SK-N-SH treated with all-trans-retinoic acid at 6 μM for 48 hours (cell line): Measurements from ENCODE around the gene CYB561.

Source experiments
- ATAC-seq: fragments of 200-7000 bp; cut with Tn5 transposase; 3 replicates; pipeline ENCODE4 v1.9.1; 2020; ENCODE audit warnings: mild to moderate bottlenecking, moderate library complexity
- ARNTL ChIP-seq: fragments of 450-650 bp; formaldehyde crosslinking; IDR thresholded peaks from 2 replicates; pipeline ENCODE4 v1.5.0; 2020; ENCODE audit warnings: low read depth, mild to moderate bottlenecking, moderate library complexity, borderline replicate concordance
- BACH2 ChIP-seq: fragments of 250-450 bp; sonication (Bioruptor Pico); IDR thresholded peaks from 2 replicates; pipeline ENCODE4 v1.9.0; 2021; ENCODE audit warnings: mild to moderate bottlenecking, borderline replicate concordance
- CSDC2 ChIP-seq: fragments of 250-450 bp; sonication (Bioruptor Pico); IDR thresholded peaks from 2 replicates; pipeline ENCODE4 v1.5.0; 2020; ENCODE audit warnings: mild to moderate bottlenecking, moderate library complexity
- ESRRG ChIP-seq: fragments of 250-450 bp; sonication (Bioruptor Pico); IDR thresholded peaks from 2 replicates; pipeline ENCODE4 v1.6.1; 2021; ENCODE audit warnings: mild to moderate bottlenecking
- ISL1 ChIP-seq: fragments of 250-450 bp; sonication (Bioruptor Pico); IDR thresholded peaks from 2 replicates; pipeline ENCODE4 v2.1.2; 2022; ENCODE audit warnings: mild to moderate bottlenecking, moderate library complexity
- OSR1 ChIP-seq: fragments of 250-450 bp; sonication (Bioruptor Pico); IDR thresholded peaks from 2 replicates; pipeline ENCODE4 v1.8.0; 2022; ENCODE audit warnings: moderate library complexity, mild to moderate bottlenecking, inconsistent platforms
- PATZ1 ChIP-seq: fragments of 250-450 bp; sonication (Bioruptor Pico); IDR thresholded peaks from 2 replicates; pipeline ENCODE4 v1.8.0; 2020; ENCODE audit warnings: mild to moderate bottlenecking, moderate library complexity, borderline replicate concordance
- PPARA ChIP-seq: fragments of 250-450 bp; sonication (Bioruptor Pico); IDR thresholded peaks from 2 replicates; pipeline ENCODE4 v1.5.0; 2020; ENCODE audit warnings: mild to moderate bottlenecking, borderline replicate concordance
- RARB ChIP-seq: fragments of 250-450 bp; sonication (Bioruptor Pico); IDR thresholded peaks from 2 replicates; pipeline ENCODE4 v1.8.0; 2021; ENCODE audit warnings: mild to moderate bottlenecking, moderate library complexity
- TCF4 ChIP-seq: fragments of 250-450 bp; sonication (Bioruptor Pico); IDR thresholded peaks from 2 replicates; pipeline ENCODE4 v1.8.0; 2021; ENCODE audit warnings: mild to moderate bottlenecking, moderate library complexity, borderline replicate concordance
- TOX ChIP-seq: fragments of 250-450 bp; sonication (Bioruptor Pico); IDR thresholded peaks from 2 replicates; pipeline ENCODE4 v1.8.0; 2021; ENCODE audit warnings: mild to moderate bottlenecking, moderate library complexity, borderline replicate concordance
- ZC3H10 ChIP-seq: fragments of 250-450 bp; sonication (Bioruptor Pico); IDR thresholded peaks from 2 replicates; pipeline ENCODE4 v1.5.1; 2021; ENCODE audit warnings: mild to moderate bottlenecking, moderate library complexity
- ZFP3 ChIP-seq: fragments of 250-450 bp; sonication (Bioruptor Pico); IDR thresholded peaks from 2 replicates; pipeline ENCODE4 v1.5.0; 2020; ENCODE audit warnings: mild to moderate bottlenecking, moderate library complexity
- ZFP30 ChIP-seq: fragments of 450-650 bp; formaldehyde crosslinking; IDR thresholded peaks from 2 replicates; pipeline ENCODE4 v1.5.0; 2022; ENCODE audit warnings: mild to moderate bottlenecking, moderate library complexity
- ZNF565 ChIP-seq: fragments of 450-650 bp; formaldehyde crosslinking; conservative IDR thresholded peaks from 2 replicates; pipeline ENCODE4 v1.5.0; 2020; ENCODE audit warnings: low read depth, mild to moderate bottlenecking, moderate library complexity
- ZNF8 ChIP-seq: fragments of 450-650 bp; formaldehyde crosslinking; IDR thresholded peaks from 2 replicates; pipeline ENCODE4 v1.5.0; 2020; ENCODE audit warnings: mild to moderate bottlenecking, moderate library complexity
- TF ChIP-seq, protein P1 (sequence below): fragments of 250-450 bp; sonication (Bioruptor Pico); IDR thresholded peaks from 2 replicates; pipeline ENCODE4 v1.5.0; 2020; ENCODE audit warnings: mild to moderate bottlenecking, moderate library complexity
- TF ChIP-seq, protein P2 (sequence below): fragments of 250-450 bp; sonication (Bioruptor Pico); IDR thresholded peaks from 2 replicates; pipeline ENCODE4 v1.5.1; 2020; ENCODE audit warnings: low read depth, mild to moderate bottlenecking, moderate library complexity
- TF ChIP-seq, protein P3 (sequence below): fragments of 250-450 bp; sonication (Bioruptor Pico); IDR thresholded peaks from 2 replicates; pipeline ENCODE4 v1.5.1; 2021; ENCODE audit warnings: mild to moderate bottlenecking, moderate library complexity
- TF ChIP-seq, protein P4 (sequence below): fragments of 250-450 bp; sonication (Bioruptor Pico); IDR thresholded peaks from 2 replicates; pipeline ENCODE4 v1.8.0; 2021; ENCODE audit warnings: low read depth, mild to moderate bottlenecking, moderate library complexity, borderline replicate concordance

Gene CYB561

DNA sequence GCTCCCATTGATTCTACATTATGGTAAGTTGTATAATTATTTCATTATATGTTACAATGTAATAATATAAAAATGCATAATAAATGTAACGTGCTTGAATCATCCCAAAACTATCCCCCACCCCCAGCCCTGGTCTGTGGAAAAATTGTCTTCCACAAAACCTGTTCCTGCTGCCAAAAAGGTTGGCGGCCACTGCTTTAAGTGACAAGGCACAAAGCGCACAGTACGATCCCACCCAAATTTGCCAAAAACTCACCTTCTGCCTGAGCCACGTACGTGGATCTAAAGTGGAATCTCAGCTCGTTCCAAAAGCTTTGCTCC is 14.5 kb downstream of the CYB561 start:
- no peak for ATAC-seq

GRCh38 chr17:63430223-63430622 is 15.9 kb downstream of the CYB561 start:
- TF ChIP-seq ZFP3 (CRISPR knock-in tag) (no peak), TOX (CRISPR knock-in tag) (no peak), OSR1 (CRISPR knock-in tag) (no peak), CSDC2 (no peak), BACH2 (no peak), ARNTL (no peak), ZC3H10 (CRISPR knock-in tag) (no peak)
- TF ChIP-seq, protein P1, sequence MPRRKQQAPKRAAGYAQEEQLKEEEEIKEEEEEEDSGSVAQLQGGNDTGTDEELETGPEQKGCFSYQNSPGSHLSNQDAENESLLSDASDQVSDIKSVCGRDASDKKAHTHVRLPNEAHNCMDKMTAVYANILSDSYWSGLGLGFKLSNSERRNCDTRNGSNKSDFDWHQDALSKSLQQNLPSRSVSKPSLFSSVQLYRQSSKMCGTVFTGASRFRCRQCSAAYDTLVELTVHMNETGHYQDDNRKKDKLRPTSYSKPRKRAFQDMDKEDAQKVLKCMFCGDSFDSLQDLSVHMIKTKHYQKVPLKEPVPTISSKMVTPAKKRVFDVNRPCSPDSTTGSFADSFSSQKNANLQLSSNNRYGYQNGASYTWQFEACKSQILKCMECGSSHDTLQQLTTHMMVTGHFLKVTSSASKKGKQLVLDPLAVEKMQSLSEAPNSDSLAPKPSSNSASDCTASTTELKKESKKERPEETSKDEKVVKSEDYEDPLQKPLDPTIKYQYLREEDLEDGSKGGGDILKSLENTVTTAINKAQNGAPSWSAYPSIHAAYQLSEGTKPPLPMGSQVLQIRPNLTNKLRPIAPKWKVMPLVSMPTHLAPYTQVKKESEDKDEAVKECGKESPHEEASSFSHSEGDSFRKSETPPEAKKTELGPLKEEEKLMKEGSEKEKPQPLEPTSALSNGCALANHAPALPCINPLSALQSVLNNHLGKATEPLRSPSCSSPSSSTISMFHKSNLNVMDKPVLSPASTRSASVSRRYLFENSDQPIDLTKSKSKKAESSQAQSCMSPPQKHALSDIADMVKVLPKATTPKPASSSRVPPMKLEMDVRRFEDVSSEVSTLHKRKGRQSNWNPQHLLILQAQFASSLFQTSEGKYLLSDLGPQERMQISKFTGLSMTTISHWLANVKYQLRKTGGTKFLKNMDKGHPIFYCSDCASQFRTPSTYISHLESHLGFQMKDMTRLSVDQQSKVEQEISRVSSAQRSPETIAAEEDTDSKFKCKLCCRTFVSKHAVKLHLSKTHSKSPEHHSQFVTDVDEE (CRISPR knock-in tag) = no peak
- TF ChIP-seq, protein P2, sequence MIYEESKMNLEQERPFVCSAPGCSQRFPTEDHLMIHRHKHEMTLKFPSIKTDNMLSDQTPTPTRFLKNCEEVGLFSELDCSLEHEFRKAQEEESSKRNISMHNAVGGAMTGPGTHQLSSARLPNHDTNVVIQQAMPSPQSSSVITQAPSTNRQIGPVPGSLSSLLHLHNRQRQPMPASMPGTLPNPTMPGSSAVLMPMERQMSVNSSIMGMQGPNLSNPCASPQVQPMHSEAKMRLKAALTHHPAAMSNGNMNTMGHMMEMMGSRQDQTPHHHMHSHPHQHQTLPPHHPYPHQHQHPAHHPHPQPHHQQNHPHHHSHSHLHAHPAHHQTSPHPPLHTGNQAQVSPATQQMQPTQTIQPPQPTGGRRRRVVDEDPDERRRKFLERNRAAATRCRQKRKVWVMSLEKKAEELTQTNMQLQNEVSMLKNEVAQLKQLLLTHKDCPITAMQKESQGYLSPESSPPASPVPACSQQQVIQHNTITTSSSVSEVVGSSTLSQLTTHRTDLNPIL (CRISPR knock-in tag) = no peak
- TF ChIP-seq, protein P3, sequence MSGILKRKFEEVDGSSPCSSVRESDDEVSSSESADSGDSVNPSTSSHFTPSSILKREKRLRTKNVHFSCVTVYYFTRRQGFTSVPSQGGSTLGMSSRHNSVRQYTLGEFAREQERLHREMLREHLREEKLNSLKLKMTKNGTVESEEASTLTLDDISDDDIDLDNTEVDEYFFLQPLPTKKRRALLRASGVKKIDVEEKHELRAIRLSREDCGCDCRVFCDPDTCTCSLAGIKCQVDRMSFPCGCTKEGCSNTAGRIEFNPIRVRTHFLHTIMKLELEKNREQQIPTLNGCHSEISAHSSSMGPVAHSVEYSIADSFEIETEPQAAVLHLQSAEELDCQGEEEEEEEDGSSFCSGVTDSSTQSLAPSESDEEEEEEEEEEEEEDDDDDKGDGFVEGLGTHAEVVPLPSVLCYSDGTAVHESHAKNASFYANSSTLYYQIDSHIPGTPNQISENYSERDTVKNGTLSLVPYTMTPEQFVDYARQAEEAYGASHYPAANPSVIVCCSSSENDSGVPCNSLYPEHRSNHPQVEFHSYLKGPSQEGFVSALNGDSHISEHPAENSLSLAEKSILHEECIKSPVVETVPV = no peak
- TF ChIP-seq, protein P4, sequence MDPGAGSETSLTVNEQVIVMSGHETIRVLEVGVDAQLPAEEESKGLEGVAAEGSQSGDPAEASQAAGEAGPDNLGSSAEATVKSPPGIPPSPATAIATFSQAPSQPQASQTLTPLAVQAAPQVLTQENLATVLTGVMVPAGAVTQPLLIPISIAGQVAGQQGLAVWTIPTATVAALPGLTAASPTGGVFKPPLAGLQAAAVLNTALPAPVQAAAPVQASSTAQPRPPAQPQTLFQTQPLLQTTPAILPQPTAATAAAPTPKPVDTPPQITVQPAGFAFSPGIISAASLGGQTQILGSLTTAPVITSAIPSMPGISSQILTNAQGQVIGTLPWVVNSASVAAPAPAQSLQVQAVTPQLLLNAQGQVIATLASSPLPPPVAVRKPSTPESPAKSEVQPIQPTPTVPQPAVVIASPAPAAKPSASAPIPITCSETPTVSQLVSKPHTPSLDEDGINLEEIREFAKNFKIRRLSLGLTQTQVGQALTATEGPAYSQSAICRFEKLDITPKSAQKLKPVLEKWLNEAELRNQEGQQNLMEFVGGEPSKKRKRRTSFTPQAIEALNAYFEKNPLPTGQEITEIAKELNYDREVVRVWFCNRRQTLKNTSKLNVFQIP (CRISPR knock-in tag) = no peak
- no peak for ATAC-seq

More for the DNA sequence above, 14.5 kb downstream of the CYB561 start:
- TF ChIP-seq OSR1 (CRISPR knock-in tag) (no peak), CSDC2 (no peak), RARB (no peak), ISL1 (CRISPR knock-in tag) (no peak), PATZ1 (CRISPR knock-in tag) (no peak), ZC3H10 (CRISPR knock-in tag) (no peak), ZFP3 (CRISPR knock-in tag) (no peak), ZNF8 (CRISPR knock-in tag) (no peak), ZFP30 (CRISPR knock-in tag) (no peak), TOX (CRISPR knock-in tag) (no peak), ZNF565 (CRISPR knock-in tag) (no peak; the same call in 1 of the 2 replicates), PPARA (no peak), ARNTL (no peak), TCF4 (CRISPR knock-in tag) (no peak), ESRRG (CRISPR knock-in tag) (no peak), BACH2 (no peak)
- TF ChIP-seq, protein P2 (CRISPR knock-in tag) = no peak
- TF ChIP-seq, protein P4 (CRISPR knock-in tag) = no peak
